HepG2 (cell line): Measurements from ENCODE around the gene PDCD11. TPM values are rescaled to one million over a fixed set of nuclear protein-coding genes. Genes with fewer than 3 reads are reported as not detected.

Experiments
- ATAC-seq: fragments of 200-7000 bp; cut with Tn5 transposase; 3 replicates; pipeline ENCODE4 v1.9.1; 2020; ENCODE audit warnings: mild to moderate bottlenecking, moderate library complexity
- BruUV-seq: library from RNA; stranded (reverse); fragments of 400-500 nt; replicated peaks from 2 replicates; lab custom pipeline; 2021; lab: Mats Ljungman, UMichigan
- CTCF ChIA-PET: fragments of 300-600 bp; formaldehyde crosslinking; extraction: SDS; loops from one replicate; lab custom pipeline; 2021; ENCODE audit warnings: low total read pairs, inconsistent platforms, low intra/inter-chr PET ratio; lab: Yijun Ruan, JAX
- POLR2A ChIA-PET: fragments of 350-600 bp; sonication (Branson Sonifier 250); formaldehyde crosslinking; loops from one replicate; lab custom pipeline; 2020; ENCODE audit warnings: antibody characterized with exemption, inconsistent platforms; lab: Yijun Ruan, JAX
- DNase-seq: peaks from one replicate; pipeline ENCODE4 v3.0.0-alpha.2; 2015; ENCODE audit warnings: low spot score
- FAIRE-seq: peaks from 3 replicates; lab custom pipeline; 2011; peaks lifted over from hg19 to GRCh38; lab: Jason Lieb, UNC
- H2AFZ ChIP-seq: one replicate; pipeline ENCODE4 v1.6.1; 2011; ENCODE audit warnings: low read length, inconsistent platforms
- H3K27ac ChIP-seq: fragments of 300-600 bp; 3 replicates; pipeline ENCODE4 v1.8.0; 2011; ENCODE audit warnings: mixed run types, mild to moderate bottlenecking, mixed read lengths, low read length, inconsistent platforms; ENCODE audit not compliant: insufficient read depth; ENCODE audit errors: extremely low read length
- H3K27me3 ChIP-seq, 2 experiments: fragments of 200-600 bp in 1 of 2; 2 replicates in 1 of 2; 3 replicates in 1 of 2; pipeline versions ENCODE4 v1.6.0 to v1.8.0; 2011; ENCODE audit warnings: low read length in 2 of 2, mild to moderate bottlenecking in 2 of 2, moderate library complexity in 2 of 2, inconsistent platforms in 1 of 2; ENCODE audit not compliant: insufficient read depth in 2 of 2, control insufficient read depth in 1 of 2
- H3K36me3 ChIP-seq, 2 experiments: fragments of 200-600 bp in 1 of 2; replicated peaks in 1 of 2; 2 replicates in 1 of 2; 3 replicates in 1 of 2; pipeline versions ENCODE4 v1.5.1 to v1.8.0; 2011; ENCODE audit warnings: low read length in 2 of 2, inconsistent platforms in 1 of 2; ENCODE audit not compliant: insufficient read depth in 2 of 2, control insufficient read depth in 1 of 2
- H3K4me1 ChIP-seq: 2 replicates; pipeline ENCODE4 v1.5.1; 2012; ENCODE audit warnings: low read length, inconsistent platforms; ENCODE audit not compliant: insufficient read depth
- H3K4me2 ChIP-seq: 2 replicates; pipeline ENCODE4 v1.6.0; 2011; ENCODE audit warnings: low read depth, low read length, inconsistent platforms
- H3K4me3 ChIP-seq, 3 experiments: fragments of 200-600 bp in 1 of 3; sonication (generic), shearing (Covaris generic) in 1 of 3; replicated peaks in 1 of 3; 2 replicates each; pipeline ENCODE4 v1.5.1; 2011 to 2016; ENCODE audit warnings: low read length in 3 of 3, inconsistent platforms in 2 of 3, low read depth in 2 of 3, mild to moderate bottlenecking in 2 of 3, control low read depth in 1 of 3, mixed read lengths in 1 of 3; ENCODE audit not compliant: insufficient read depth in 1 of 3
- H3K79me2 ChIP-seq: one replicate; pipeline ENCODE4 v1.6.1; 2011; ENCODE audit warnings: low read length, inconsistent platforms; ENCODE audit not compliant: insufficient read depth
- H3K9ac ChIP-seq: 2 replicates; pipeline ENCODE4 v1.6.0; 2011; ENCODE audit warnings: mild to moderate bottlenecking, low read depth, low read length, inconsistent platforms; ENCODE audit not compliant: insufficient read depth
- H3K9me3 ChIP-seq: 2 replicates; pipeline ENCODE4 v1.5.1; 2012; ENCODE audit warnings: mild to moderate bottlenecking, low read length
- H4K20me1 ChIP-seq: 2 replicates; pipeline ENCODE4 v1.6.0; 2011; ENCODE audit warnings: inconsistent platforms, mild to moderate bottlenecking, low read length, moderate library complexity; ENCODE audit not compliant: insufficient read depth
- ATF2 ChIP-seq: sonication (generic); formaldehyde crosslinking; IDR thresholded peaks from 2 replicates; pipeline ENCODE4 v1.4.0; 2020; ENCODE audit warnings: missing genetic modification reagents
- CTCF ChIP-seq: sonication (generic); formaldehyde crosslinking; IDR thresholded peaks from 2 replicates; pipeline ENCODE4 v1.5.0; 2020; ENCODE audit warnings: mild to moderate bottlenecking, missing genetic modification reagents, moderate library complexity
- KDM2A ChIP-seq: sonication (generic); formaldehyde crosslinking; IDR thresholded peaks from 2 replicates; pipeline ENCODE4 v1.4.0; 2020; ENCODE audit warnings: low read depth, missing genetic modification reagents, borderline replicate concordance
- MXD3 ChIP-seq: IDR thresholded peaks from 2 replicates; pipeline ENCODE4 v1.6.1; 2016; ENCODE audit warnings: mild to moderate bottlenecking, missing biosample characterization, missing genetic modification reagents
- NR2C2 ChIP-seq: sonication (generic); formaldehyde crosslinking; IDR thresholded peaks from 2 replicates; pipeline ENCODE4 v1.4.0; 2020; ENCODE audit warnings: missing genetic modification reagents, mild to moderate bottlenecking, moderate library complexity, borderline replicate concordance
- PAX8 ChIP-seq: sonication (generic); formaldehyde crosslinking; IDR thresholded peaks from 2 replicates; pipeline ENCODE4 v1.8.0; 2022; ENCODE audit warnings: mild to moderate bottlenecking, missing genetic modification reagents, borderline replicate concordance
- RBM39 ChIP-seq: fragments of 200-400 bp; formaldehyde crosslinking; IDR thresholded peaks from one replicate; pipeline ENCODE4 v1.6.1; 2018; ENCODE audit warnings: antibody characterized with exemption, mild to moderate bottlenecking, low read depth, low read length; ENCODE audit not compliant: poor library complexity, severe bottlenecking
- RXRA ChIP-seq: sonication (generic); formaldehyde crosslinking; IDR thresholded peaks from 2 replicates; pipeline ENCODE4 v1.5.1; 2020; ENCODE audit warnings: missing genetic modification reagents
- THAP11 ChIP-seq: IDR thresholded peaks from 2 replicates; pipeline ENCODE4 v1.6.1; 2016; ENCODE audit warnings: missing biosample characterization, missing genetic modification reagents
- YY1 ChIP-seq: IDR thresholded peaks from 2 replicates; pipeline ENCODE4 v1.6.1; 2011; ENCODE audit warnings: low read length, low read depth, moderate library complexity, mild to moderate bottlenecking; ENCODE audit not compliant: insufficient read depth, insufficient replicate concordance
- ZGPAT ChIP-seq: IDR thresholded peaks from 2 replicates; pipeline ENCODE4 v1.6.1; 2016; ENCODE audit warnings: mild to moderate bottlenecking
- ZNF235 ChIP-seq: sonication (generic); formaldehyde crosslinking; IDR thresholded peaks from 2 replicates; pipeline ENCODE4 v1.8.1; 2023; ENCODE audit warnings: mild to moderate bottlenecking, missing genetic modification reagents, borderline replicate concordance
- ZNF670 ChIP-seq: sonication (generic); formaldehyde crosslinking; IDR thresholded peaks from 2 replicates; pipeline ENCODE4 v1.8.0; 2022; ENCODE audit warnings: mild to moderate bottlenecking, missing genetic modification reagents, borderline replicate concordance
- ZNF788 ChIP-seq: sonication (generic); formaldehyde crosslinking; IDR thresholded peaks from 2 replicates; pipeline ENCODE4 v1.5.0; 2020; ENCODE audit warnings: mild to moderate bottlenecking, missing genetic modification reagents, borderline replicate concordance
- WGBS: methylation state at CpG from one replicate; pipeline ENCODE4 v1.1.6; 2017; ENCODE audit warnings: low lambda C conversion rate; 5-methylcytosine and 5-hydroxymethylcytosine counted together
- in situ Hi-C: cut with HindIII; loops from 2 replicates; pipeline ENCODE4 v1.10.0; 2017; ENCODE audit warnings: low pct_unique_long_range_greater_than_20kb; ENCODE audit not compliant: extremely low pct_ligation_motif_present
- intact Hi-C: fragments of 100-400 bp; cut with micrococcal nuclease; formaldehyde crosslinking; loops from one replicate; pipeline ENCODE4 v1.10.0; 2022; ENCODE audit not compliant: unreplicated experiment
- polyA plus RNA-seq, 8 experiments: library from polyadenylated mRNA; depleted of rRNA in 3 of 8; stranded (reverse) in 7 of 8; unstranded in 1 of 8; fragments of >200 nt; fragmentation: Illumina TruSeq in 4 of 8; extraction: Trizol in 4 of 8; gene quantifications; 2 replicates each; pipeline versions ENCODE4 v1.2.1 to v1.2.3, GENCODE V29; 2011 to 2016; ENCODE audit warnings: low read depth in 4 of 8, missing spikeins in 1 of 8, mixed read lengths in 1 of 8; ENCODE audit not compliant: insufficient read depth in 1 of 8
- total RNA-seq, 5 experiments: library from RNA; depleted of rRNA; stranded (reverse); fragments of >200 nt; fragmentation: Illumina TruSeq; extraction: Trizol; gene quantifications; 2 replicates each; pipeline ENCODE4 v1.2.3, GENCODE V29; 2016; ENCODE audit warnings: low read depth in 1 of 5

PDCD11 gene
- total and polyA plus RNA-seq, 2 of the 13 experiments (the other 11 are each of a cell fraction or from before 2014, with no cell fraction given) = 12.8 to 52.8 TPM

- H3K9me3 ChIP-seq = no peaks in the 10 kb centered on the region
- no peak overlapping the region for H2AFZ ChIP-seq
- no peak overlapping the region for H3K4me2 ChIP-seq
- H3K4me3 ChIP-seq = no peak overlapping the region
- intact Hi-C loops (no loop called here), in situ Hi-C loops (no loop called here)
- H3K9ac ChIP-seq = no peak overlapping the region
- H3K27me3 ChIP-seq = peaks cover 6 to 31% of the 10 kb centered on the region in 2 experiments
- H3K4me1 ChIP-seq = peaks cover 22% of the 10 kb centered on the region
- H4K20me1 ChIP-seq = no peaks in the 10 kb centered on the region
- no TSS peak for BruUV-seq
- 43% methylated on average over 7 of the region's 11 CpGs for WGBS
- peak; percentile 79 for ATAC-seq
- no peak for DNase-seq
- no peaks in the 10 kb centered on the region for H3K79me2 ChIP-seq
- FAIRE-seq = no peak
- no peak overlapping the region for H3K27ac ChIP-seq
- H3K36me3 ChIP-seq = no peaks in the 10 kb centered on the region
- CTCF ChIA-PET = no interaction called here
- POLR2A ChIA-PET = no interaction called here
- no peak for TF ChIP-seq KDM2A (CRISPR knock-in tag)
- TF ChIP-seq NR2C2 = 0 out of 2 replicates have a peak, but pooled peaks have one; percentile 23
- no peak for TF ChIP-seq PAX8 (CRISPR knock-in tag)
- TF ChIP-seq CTCF (CRISPR knock-in tag) = peak; percentile 72
- TF ChIP-seq ZNF670 (CRISPR knock-in tag) = no peak
- TF ChIP-seq ZGPAT = no peak
- no peak for TF ChIP-seq RBM39
- TF ChIP-seq THAP11 (CRISPR knock-in tag) = 0 out of 2 replicates have a peak, but pooled peaks have one; percentile 27
- TF ChIP-seq ZNF788 = no peak
- TF ChIP-seq ZNF235 (CRISPR knock-in tag) = 0 out of 2 replicates have a peak, but pooled peaks have one; percentile 33
- TF ChIP-seq YY1 = no peak
- TF ChIP-seq ATF2 = no peak
- TF ChIP-seq RXRA (CRISPR knock-in tag) = 0 out of 2 replicates have a peak, but pooled peaks have one; percentile 40
- TF ChIP-seq MXD3 (CRISPR knock-in tag) = no peak
These were observed 79.8 kb downstream of the PDCD11 start for GRCh38 chr10:103476046-103476768.
